Neural cell (in vitro differentiated cells): Measurements from ENCODE around the gene TMEM131L. TPM values are rescaled to one million over a fixed set of nuclear protein-coding genes. Genes with fewer than 3 reads are reported as not detected.

Experiments used
- H2AFZ ChIP-seq: fragments of 200-600, 300-800 bp; sonication (generic), shearing (Covaris generic); 2 replicates; pipeline ENCODE4 v1.6.0; 2014; ENCODE audit warnings: low read depth, mild to moderate bottlenecking, antibody characterized with exemption, low read length, moderate library complexity
- H3F3A ChIP-seq: fragments of 200-600 bp; shearing (Covaris generic); 2 replicates; pipeline ENCODE4 v1.6.1; 2016; ENCODE audit warnings: mild to moderate bottlenecking, moderate library complexity, mixed read lengths, antibody characterized with exemption, low read length; ENCODE audit not compliant: insufficient read depth, poor library complexity, severe bottlenecking
- H3K27ac ChIP-seq: fragments of 200-600, 300-800 bp; sonication (generic), shearing (Covaris generic); 2 replicates; pipeline ENCODE4 v1.5.1; 2014; ENCODE audit warnings: mild to moderate bottlenecking, low read length, moderate library complexity
- H3K27me3 ChIP-seq: fragments of 300-800, 200-600 bp; sonication (generic), shearing (Covaris generic); 2 replicates; pipeline ENCODE4 v1.6.0; 2014; ENCODE audit warnings: mild to moderate bottlenecking, low read depth, low read length, moderate library complexity; ENCODE audit not compliant: insufficient read depth
- H3K36me3 ChIP-seq: fragments of 300-800, 200-600 bp; sonication (generic), shearing (Covaris generic); 2 replicates; pipeline ENCODE4 v1.5.1; 2014; ENCODE audit warnings: mild to moderate bottlenecking, antibody characterized with exemption, low read length, moderate library complexity; ENCODE audit not compliant: insufficient read depth
- H3K4me2 ChIP-seq: fragments of 300-800, 200-600 bp; sonication (generic), shearing (Covaris generic); 2 replicates; pipeline ENCODE4 v1.6.0; 2014; ENCODE audit warnings: mild to moderate bottlenecking, low read length
- H3K4me3 ChIP-seq: fragments of 300-800, 200-600 bp; sonication (generic), shearing (Covaris generic); 2 replicates; pipeline ENCODE4 v1.5.1; 2014; ENCODE audit warnings: mild to moderate bottlenecking, low read length, moderate library complexity
- H3K79me2 ChIP-seq: fragments of 200-600 bp; shearing (Covaris generic); replicated peaks from 2 replicates; pipeline ENCODE4 v1.6.0; 2014; ENCODE audit warnings: mild to moderate bottlenecking, low read length, moderate library complexity; ENCODE audit not compliant: insufficient read depth
- H3K9ac ChIP-seq: fragments of 300-800, 200-600 bp; sonication (generic), shearing (Covaris generic); 2 replicates; pipeline ENCODE4 v1.6.1; 2016; ENCODE audit warnings: mild to moderate bottlenecking, low read length, mixed read lengths
- H3K9me2 ChIP-seq: fragments of 200-600 bp; shearing (Covaris generic); 2 replicates; pipeline ENCODE4 v1.6.1; 2016; ENCODE audit warnings: mild to moderate bottlenecking, low read length, mixed read lengths; ENCODE audit not compliant: insufficient read depth
- H3K9me3 ChIP-seq: fragments of 200-600, 300-800 bp; sonication (generic), shearing (Covaris generic); 2 replicates; pipeline ENCODE4 v1.6.1; 2016; ENCODE audit warnings: mild to moderate bottlenecking, mixed run types, low read length, moderate library complexity, mixed read lengths
- H4K20me1 ChIP-seq: fragments of 200-600 bp; shearing (Covaris generic); 2 replicates; pipeline ENCODE4 v1.6.1; 2016; ENCODE audit warnings: mild to moderate bottlenecking, mixed run types; ENCODE audit not compliant: insufficient read depth
- CTCF ChIP-seq: fragments of 450-650 bp; IDR thresholded peaks from 2 replicates; pipeline ENCODE4 v1.5.1; 2014; ENCODE audit warnings: antibody characterized with exemption, mild to moderate bottlenecking, moderate library complexity; ENCODE audit not compliant: poor library complexity, severe bottlenecking
- EP300 ChIP-seq: fragments of 450-650 bp; conservative IDR thresholded peaks from 2 replicates; pipeline ENCODE4 v1.6.1; 2014; ENCODE audit warnings: antibody characterized with exemption, mild to moderate bottlenecking, moderate library complexity; ENCODE audit not compliant: poor library complexity, severe bottlenecking
- EZH2 ChIP-seq: fragments of 200-600, 300-800 bp; shearing (Covaris generic), sonication (generic); IDR thresholded peaks from 2 replicates; pipeline ENCODE4 v1.6.1; 2014; ENCODE audit warnings: antibody characterized with exemption, low read length, borderline replicate concordance, mild to moderate bottlenecking; ENCODE audit not compliant: insufficient read depth, poor library complexity, severe bottlenecking
- MXI1 ChIP-seq: fragments of 450-650 bp; conservative IDR thresholded peaks from 2 replicates; pipeline ENCODE4 v1.6.1; 2014; ENCODE audit warnings: antibody characterized with exemption, mild to moderate bottlenecking; ENCODE audit not compliant: poor library complexity, severe bottlenecking
- POLR2AphosphoS5 ChIP-seq: IDR thresholded peaks from 2 replicates; pipeline ENCODE4 v1.6.1; 2012
- RAD21 ChIP-seq: fragments of 450-650 bp; conservative IDR thresholded peaks from 2 replicates; pipeline ENCODE4 v1.6.1; 2014; ENCODE audit warnings: antibody characterized with exemption, mild to moderate bottlenecking, moderate library complexity
- REST ChIP-seq: IDR thresholded peaks from 2 replicates; pipeline ENCODE4 v1.6.1; 2012; ENCODE audit warnings: borderline replicate concordance
- SMC3 ChIP-seq: fragments of 450-650 bp; conservative IDR thresholded peaks from 2 replicates; pipeline ENCODE4 v1.6.1; 2014; ENCODE audit warnings: antibody characterized with exemption, mild to moderate bottlenecking, moderate library complexity; ENCODE audit not compliant: poor library complexity
- TAF1 ChIP-seq: IDR thresholded peaks from 2 replicates; pipeline ENCODE4 v1.6.1; 2012; ENCODE audit warnings: low read depth
- polyA plus RNA-seq: library from polyadenylated mRNA; depleted of rRNA; stranded (reverse); fragments of >200 nt; gene quantifications from 2 replicates; pipeline ENCODE4 v1.2.3, GENCODE V29; 2014

The TMEM131L gene
- polyA plus RNA-seq, 1 donor from 2014 or later = 11.1 TPM

GRCh38 chr4:153618833-153619232 lies 152.7 kb downstream of the TMEM131L start:
- Histone ChIP-seq H3K36me3 (peaks cover 13% of the 10 kb centered on the region), H3K79me2 (no peaks in the 10 kb centered on the region), H3K27ac (no peak overlapping the region), H4K20me1 (no peaks in the 10 kb centered on the region), H3K9me2 (no peaks in the 10 kb centered on the region), H3K9ac (no peak overlapping the region), H3K27me3 (no peaks in the 10 kb centered on the region), H3K4me3 (no peak overlapping the region), H2AFZ (no peak overlapping the region), H3K4me2 (no peak overlapping the region), H3F3A (no peaks in the 10 kb centered on the region), H3K9me3 (no peaks in the 10 kb centered on the region)
- TF ChIP-seq SMC3 (no peak), TAF1 (no peak), POLR2AphosphoS5 (no peak), REST (no peak), RAD21 (no peak)

- Histone ChIP-seq H3K9me2 (no peaks in the 10 kb centered on the region), H2AFZ (no peak overlapping the region), H3F3A (no peaks in the 10 kb centered on the region), H4K20me1 (no peaks in the 10 kb centered on the region), H3K9me3 (no peaks in the 10 kb centered on the region), H3K36me3 (peaks cover 11% of the 10 kb centered on the region), H3K79me2 (no peaks in the 10 kb centered on the region), H3K9ac (no peak overlapping the region), H3K4me3 (no peak overlapping the region), H3K27ac (no peak overlapping the region), H3K27me3 (no peaks in the 10 kb centered on the region), H3K4me2 (no peak overlapping the region)
- no peak for TF ChIP-seq EZH2
- no peak for TF ChIP-seq TAF1
- no peak for TF ChIP-seq SMC3
- no peak for TF ChIP-seq CTCF
- TF ChIP-seq EP300 = no peak
- TF ChIP-seq POLR2AphosphoS5 = no peak
- no peak for TF ChIP-seq RAD21
- TF ChIP-seq MXI1 = no peak
- no peak for TF ChIP-seq REST
Measured at GRCh38 chr4:153619811-153620210, 153.7 kb downstream of the TMEM131L start.
